Superior temporal gyrus (tissue), 1 donor: ENCODE measurements around the gene LEFTY2.
"Not testable (repeated sequence)": the region's sequence is repeated elsewhere in the genome, so short reads cannot be mapped to it uniquely, and the experiment has no call there.

Source experiments
- DNase-seq: peaks from one replicate; pipeline ENCODE4 v3.0.0-alpha.2; 2016; ENCODE audit errors: extremely low spot score

LEFTY2 gene

GRCh38 chr1:225954753-225955152, 13.7 kb upstream of the LEFTY2 start:
- DNase-seq, result no peak

DNA sequence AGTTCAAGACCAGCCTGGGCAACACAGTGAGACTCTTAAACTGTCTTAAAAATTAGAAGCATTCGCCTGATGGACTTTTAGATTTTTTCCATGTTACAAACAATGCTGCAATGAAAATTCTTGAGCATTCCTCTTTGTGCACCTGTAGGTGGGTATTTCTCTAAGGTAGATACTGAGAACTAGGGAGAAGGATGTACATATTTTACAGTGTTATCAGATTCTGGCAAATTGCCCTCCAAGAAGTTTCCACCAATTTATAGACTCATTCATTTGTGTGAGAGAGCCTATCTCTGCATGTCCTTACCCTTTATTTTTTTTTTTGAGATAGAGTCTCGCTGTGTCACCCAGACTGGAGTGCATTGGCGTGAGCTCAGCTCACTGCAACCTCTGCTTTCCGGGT, 12.3 kb upstream of the LEFTY2 start:
- DNase-seq, result no peak

- DNase-seq, result no peak
Observed at GRCh38 chr1:225950905-225951497, 10.0 kb upstream of the LEFTY2 start.

DNA sequence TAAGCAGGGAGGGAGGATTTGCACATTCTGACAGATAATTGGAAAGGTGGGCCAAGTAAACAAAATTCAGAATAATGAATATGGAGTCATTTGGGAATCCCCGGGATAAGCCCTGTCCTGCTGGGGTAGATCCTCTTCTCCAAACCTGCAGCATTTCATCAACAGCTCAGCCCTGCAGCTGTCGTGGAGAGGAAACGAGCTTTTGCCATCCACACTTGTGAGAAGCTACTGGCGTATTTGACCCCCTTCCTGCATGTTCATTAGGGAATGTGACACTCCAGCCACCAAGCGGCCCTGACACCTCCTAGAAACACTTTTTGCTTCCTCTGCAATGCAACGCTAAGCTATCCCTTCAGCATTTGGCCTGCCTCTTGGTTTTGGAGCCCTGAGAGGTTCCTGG, 8.0 kb upstream of the LEFTY2 start:
- no peak for DNase-seq

- no peak for DNase-seq
Observed at GRCh38 chr1:225946803-225947202, 5.8 kb upstream of the LEFTY2 start.

DNA sequence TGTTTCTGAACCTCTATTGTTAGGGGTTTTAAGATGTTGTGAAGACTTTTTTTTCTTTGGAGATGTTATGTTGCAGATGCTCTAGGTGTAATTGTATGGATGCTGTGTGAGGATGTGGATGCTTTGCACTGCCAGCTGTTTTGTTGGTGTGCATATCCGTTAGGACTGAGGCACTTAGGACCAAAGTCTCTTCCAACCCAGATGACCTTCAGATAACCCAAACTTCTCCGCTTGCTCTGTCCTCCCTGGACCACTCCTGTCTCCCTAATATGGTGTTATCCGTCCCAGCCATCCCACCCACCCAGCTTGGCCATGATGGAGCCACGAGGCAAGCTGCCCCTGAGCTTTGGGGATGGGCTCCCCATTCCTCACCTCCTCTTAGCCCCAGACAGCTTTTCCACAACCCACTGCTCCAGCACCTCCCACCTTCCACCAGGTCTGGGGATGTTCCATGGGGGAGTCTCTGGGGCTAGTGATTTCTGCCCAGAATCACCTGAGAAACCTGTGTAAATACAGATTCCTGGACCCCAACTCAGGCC, 5.1 kb upstream of the LEFTY2 start:
- DNase-seq, result no peak

GRCh38 chr1:225945564-225945963, 4.5 kb upstream of the LEFTY2 start:
- no peak for DNase-seq

DNA sequence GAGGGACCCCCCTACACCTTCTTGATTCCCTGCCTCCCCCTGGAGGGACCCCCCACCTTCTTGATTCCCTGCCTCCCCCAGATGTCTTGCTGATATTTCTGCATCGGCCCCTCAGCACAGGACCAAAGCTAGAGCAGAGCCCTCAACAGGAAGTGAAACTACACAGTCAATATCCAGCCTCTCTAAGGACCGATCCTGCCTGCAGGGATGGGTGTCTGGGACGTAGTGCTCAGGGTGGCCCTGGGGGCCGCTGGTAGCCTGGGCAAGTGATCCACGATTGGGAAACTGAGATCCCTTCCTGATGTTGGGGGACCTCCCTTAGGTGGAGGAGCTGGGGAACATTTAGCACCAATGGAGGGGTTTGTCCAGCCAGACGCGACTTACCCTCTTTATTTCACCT, 3.9 kb upstream of the LEFTY2 start:
- DNase-seq, result no peak

GRCh38 chr1:225944387-225944786, 3.4 kb upstream of the LEFTY2 start:
- DNase-seq, result no peak

GRCh38 chr1:225943582-225943981, 2.6 kb upstream of the LEFTY2 start:
- DNase-seq, result no peak

DNA sequence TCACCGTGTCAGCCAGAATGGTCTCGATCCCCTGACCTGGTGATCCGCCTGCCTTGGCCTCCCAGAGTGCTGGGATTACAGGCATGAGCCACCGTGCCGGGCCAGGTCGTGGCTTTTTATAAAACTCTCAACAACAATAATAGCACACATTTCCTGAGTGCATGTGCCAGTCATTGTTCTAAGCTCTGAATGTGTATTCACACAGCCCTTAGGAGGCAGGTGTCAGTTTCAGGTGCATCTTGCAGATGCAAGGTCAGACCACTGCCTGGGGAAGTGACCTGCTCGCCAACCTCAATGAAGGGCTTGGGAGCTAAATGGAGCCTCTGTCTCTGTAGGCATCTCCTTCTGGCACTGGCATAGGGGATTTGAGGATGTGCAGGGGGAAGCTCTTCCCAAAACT, 1.6 kb upstream of the LEFTY2 start:
- no peak for DNase-seq

- DNase-seq, result no peak
Observed at GRCh38 chr1:225941942-225942222, 862 bp upstream of the LEFTY2 start.

DNA sequence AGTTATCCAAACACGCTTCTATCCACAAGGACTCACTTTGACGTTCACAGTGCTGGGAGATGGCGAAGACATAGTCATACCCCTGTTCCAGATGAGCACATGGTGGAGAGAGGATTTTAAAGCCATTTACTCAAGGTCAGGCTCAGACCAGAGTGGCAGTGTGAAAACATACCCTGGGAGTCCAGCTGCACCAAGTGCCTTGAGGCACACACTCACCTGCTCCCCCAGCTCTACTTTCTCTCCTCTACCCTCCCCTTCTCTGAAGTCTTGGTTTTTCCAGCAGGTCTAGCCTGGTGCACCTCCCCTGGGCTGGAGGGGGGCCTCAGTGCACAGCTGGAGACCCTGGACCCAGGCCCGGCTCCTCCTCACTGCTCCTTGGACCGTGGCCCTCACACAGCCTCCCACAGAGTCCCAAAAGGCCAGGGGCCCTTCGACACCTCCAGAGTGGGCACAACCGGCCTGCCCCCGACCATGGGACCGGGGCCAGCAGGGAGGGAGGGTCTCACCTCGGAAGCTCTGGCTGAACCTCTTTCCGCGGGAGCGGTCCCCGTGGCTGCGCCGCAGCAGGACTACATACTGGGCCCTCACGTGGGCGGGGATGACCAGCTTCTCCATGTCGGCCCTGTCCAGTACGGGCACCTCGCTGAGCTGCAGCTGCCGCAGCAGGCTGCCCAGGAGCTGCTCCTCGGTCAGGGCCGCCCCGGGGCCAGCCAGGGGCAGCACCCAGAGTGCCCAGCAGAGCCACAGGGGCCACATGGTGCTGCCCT, 452 bp downstream of the LEFTY2 start:
- no peak for DNase-seq

DNA sequence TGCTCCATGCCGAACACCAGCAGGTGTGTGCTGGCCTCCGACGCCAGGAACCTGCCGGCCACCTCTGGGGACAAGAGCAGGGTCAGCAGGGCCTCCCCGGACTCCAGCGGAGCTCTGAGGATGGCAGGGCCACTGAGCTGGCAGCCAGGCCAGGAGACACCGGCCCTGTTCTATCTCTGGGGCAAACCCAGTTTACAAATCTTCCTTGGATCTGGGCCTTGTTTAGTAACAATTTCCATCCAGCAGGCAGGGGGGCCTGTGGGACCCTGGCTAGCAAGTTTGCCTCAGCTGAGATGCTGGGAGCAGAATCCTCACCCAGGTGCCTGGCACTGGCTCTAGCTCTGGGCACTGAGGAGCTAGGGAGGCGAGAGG, 1.1 kb downstream of the LEFTY2 start:
- not testable (repeated sequence) for DNase-seq

GRCh38 chr1:225939097-225939938, 1.7 kb downstream of the LEFTY2 start:
- not testable (repeated sequence) for DNase-seq

GRCh38 chr1:225937048-225937968, 3.7 kb downstream of the LEFTY2 start:
- no peak for DNase-seq

DNA sequence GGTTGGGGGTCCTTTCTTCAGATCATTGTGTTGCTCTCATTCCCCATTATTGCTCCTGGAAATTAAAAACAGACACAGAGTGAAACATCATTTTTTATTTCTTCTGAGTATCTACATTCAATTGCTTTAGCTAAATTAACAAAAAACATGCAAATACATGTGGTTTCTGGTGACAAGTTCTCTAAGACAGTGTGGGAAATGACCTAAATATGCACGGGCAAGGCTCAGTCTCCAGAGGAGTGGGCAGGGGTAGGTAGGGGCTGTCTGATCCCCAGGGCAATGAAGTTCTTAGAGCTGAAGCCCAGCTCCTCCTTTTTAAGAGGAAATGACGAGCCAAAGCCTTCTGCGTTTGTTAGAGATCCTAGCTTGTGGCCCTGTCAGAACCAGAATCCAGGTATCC, 4.5 kb downstream of the LEFTY2 start:
- DNase-seq, result no peak

- DNase-seq, result not testable (repeated sequence)
Observed at GRCh38 chr1:225936086-225936485, 4.9 kb downstream of the LEFTY2 start.

DNA sequence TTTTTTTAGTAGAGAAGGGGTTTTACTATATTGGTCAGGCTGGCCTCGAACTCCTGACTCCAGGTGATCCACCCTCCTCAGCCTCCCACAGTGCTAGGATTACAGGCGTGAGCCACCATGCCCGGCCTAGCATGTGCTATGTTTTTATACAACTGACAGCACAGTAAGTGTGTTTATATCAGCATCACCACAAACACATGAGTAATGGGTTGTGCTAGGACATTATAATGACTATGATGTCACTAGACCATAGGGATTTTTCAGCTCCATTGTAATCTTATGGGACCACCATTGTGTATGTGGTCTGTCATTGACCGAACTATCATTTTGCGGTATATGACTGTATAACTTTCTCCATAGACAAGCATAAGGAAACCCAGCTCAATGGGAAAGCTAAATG, 6.3 kb downstream of the LEFTY2 start:
- DNase-seq, result no peak

- DNase-seq, result no peak
Observed at GRCh38 chr1:225933072-225933471, 7.9 kb downstream of the LEFTY2 start.

- no peak for DNase-seq
Observed at GRCh38 chr1:225931270-225932136, 9.5 kb downstream of the LEFTY2 start.
